Measurements from ENCODE around the gene HCLS1.
"Not testable (repeated sequence)": the region's sequence is repeated elsewhere in the genome, so short reads cannot be mapped to it uniquely, and the experiment has no call there.

Gene HCLS1

DNA sequence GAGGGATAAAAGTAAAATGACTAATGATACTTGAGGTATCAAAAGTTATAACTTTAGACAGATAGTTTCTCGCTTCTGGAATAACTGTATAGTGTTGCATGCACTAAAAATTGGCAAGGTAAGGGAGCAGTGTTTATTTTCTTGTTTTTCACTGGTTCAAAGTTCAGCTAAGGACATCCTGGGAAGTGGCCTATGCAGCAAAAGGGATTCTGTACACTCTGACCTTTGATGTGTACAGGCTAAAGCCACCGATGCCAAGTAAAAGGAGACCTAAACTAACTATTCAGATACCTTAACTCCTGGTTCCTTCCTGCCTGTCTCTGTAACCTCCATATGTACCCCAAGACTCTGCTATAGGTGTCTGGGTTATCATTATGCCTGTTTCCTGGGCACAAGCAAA, 65.9 kb downstream of the HCLS1 start:
- no peak for DNase-seq

- not testable (repeated sequence) for DNase-seq
Measured at GRCh38 chr3:121593806-121594205, 66.9 kb downstream of the HCLS1 start.

- no peak for DNase-seq
Measured at GRCh38 chr3:121592856-121593702, 67.6 kb downstream of the HCLS1 start, which contains the start of gene FBXO40. Gene FBXO40 (plus strand): TSS chr3:121593379. CDS start chr3:121620576, 27,197 bp downstream.

DNA sequence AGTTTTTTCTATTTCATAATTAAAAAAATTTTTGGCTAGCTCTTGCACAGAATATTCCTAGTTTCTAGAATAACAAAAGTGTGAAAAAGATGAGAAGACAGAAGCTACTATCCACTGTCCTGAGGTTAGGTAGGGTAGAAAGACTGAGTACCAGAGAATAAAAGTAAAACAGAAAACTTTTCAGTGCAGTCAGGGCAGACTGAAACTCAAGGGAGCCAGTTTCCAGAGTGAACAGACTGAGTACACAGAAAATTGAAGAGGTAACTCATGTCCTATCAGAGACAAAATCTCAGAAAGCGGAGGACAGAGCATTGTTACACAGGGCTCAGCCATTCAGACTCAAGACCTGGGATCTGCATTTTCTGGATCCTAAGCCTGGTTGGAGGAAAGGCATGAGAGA, 76.3 kb downstream of the HCLS1 start:
- no peak for DNase-seq

GRCh38 chr3:121581691-121582090, 79.0 kb downstream of the HCLS1 start:
- DNase-seq = no peak
